Muscle of leg (tissue), 11 donors: ENCODE data around the gene TAS1R2. TPM values are rescaled to one million over a fixed set of nuclear protein-coding genes. Genes with fewer than 3 reads are reported as not detected.
"Not testable (repeated sequence)": the region's sequence is repeated elsewhere in the genome, so short reads cannot be mapped to it uniquely, and the experiment has no call there.

Experiments
- DNase-seq: peaks from one replicate; pipeline ENCODE4 v3.0.0; 2013
- H3K27ac ChIP-seq: one replicate; pipeline ENCODE4 v1.5.1; 2013; ENCODE audit warnings: mild to moderate bottlenecking, low read length, control low read depth
- H3K27me3 ChIP-seq: one replicate; pipeline ENCODE4 v1.6.1; 2013; ENCODE audit warnings: low read length; ENCODE audit not compliant: control insufficient read depth, insufficient read depth
- H3K36me3 ChIP-seq: one replicate; pipeline ENCODE4 v1.6.1; 2013; ENCODE audit warnings: low read length; ENCODE audit not compliant: control insufficient read depth, insufficient read depth
- H3K4me1 ChIP-seq: one replicate; pipeline ENCODE4 v1.6.1; 2013; ENCODE audit warnings: low read length; ENCODE audit not compliant: control insufficient read depth, insufficient read depth
- H3K4me3 ChIP-seq: one replicate; pipeline ENCODE4 v1.5.1; 2013; ENCODE audit warnings: low read length, control low read depth
- H3K9me3 ChIP-seq: replicated peaks from 2 replicates; pipeline ENCODE4 v1.6.1; 2013; ENCODE audit warnings: low read depth, low read length; ENCODE audit not compliant: control insufficient read depth
- WGBS: methylation state at CpG from one replicate; pipeline ENCODE4 v1.1.5; 2013; ENCODE audit warnings: missing lambda C conversion rate; ENCODE audit not compliant: insufficient coverage; 5-methylcytosine and 5-hydroxymethylcytosine counted together
- polyA plus RNA-seq, 8 donors: library from polyadenylated mRNA; unstranded; fragments of 120-200 nt; gene quantifications; one replicate each; pipeline versions ENCODE4 v1.2.1 to v1.2.3, GENCODE V29; 2013; ENCODE audit warnings: inconsistent platforms in 1 of 8, low replicate concordance in 1 of 8; ENCODE audit not compliant: insufficient read length in 8 of 8, insufficient read depth in 1 of 8
- total RNA-seq: library from RNA; stranded (reverse); fragments of 120-200 nt; gene quantifications from one replicate; pipeline ENCODE4 v1.2.4, GENCODE V29; 2013

Gene TAS1R2
- total and polyA plus RNA-seq, 9 donors, result not detected

- WGBS, result no CpG with 5 or more reads among the region's 4 CpGs
- H3K27me3 ChIP-seq, result no peaks in the 10 kb centered on the region
- H3K27ac ChIP-seq, result no peak overlapping the region
- no peak overlapping the region for H3K4me3 ChIP-seq
- DNase-seq, result no peak
- no peaks in the 10 kb centered on the region for H3K9me3 ChIP-seq
- H3K4me1 ChIP-seq, result peaks cover 28% of the 10 kb centered on the region
- peaks cover 9% of the 10 kb centered on the region for H3K36me3 ChIP-seq
Measured at GRCh38 chr1:18899363-18900049, 40.0 kb upstream of the TAS1R2 start.

DNA sequence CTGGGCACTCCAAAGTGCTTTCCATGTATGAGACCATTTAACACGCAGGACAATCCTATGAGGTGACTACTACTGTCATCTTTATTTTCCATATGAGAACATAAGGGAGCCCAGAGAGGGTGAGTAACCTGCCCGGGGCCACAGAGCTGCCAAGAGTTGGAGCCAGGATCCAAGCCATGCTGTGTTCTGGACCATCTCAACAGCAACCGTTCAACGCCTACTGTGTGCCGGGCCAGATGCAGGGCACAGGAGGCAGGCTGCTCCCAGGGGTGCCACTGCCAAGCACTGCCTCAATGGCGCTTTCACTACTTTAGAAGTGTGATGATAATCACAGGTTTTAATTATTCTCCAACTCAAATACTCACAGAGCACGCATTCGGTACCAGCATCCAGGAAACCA is 39.1 kb upstream of the TAS1R2 start:
- Histone ChIP-seq H3K27me3 (no peaks in the 10 kb centered on the region), H3K9me3 (no peaks in the 10 kb centered on the region), H3K4me1 (peaks cover 28% of the 10 kb centered on the region), H3K4me3 (no peak overlapping the region), H3K27ac (no peak overlapping the region), H3K36me3 (peaks cover 9% of the 10 kb centered on the region)
- DNase-seq, result no peak
- WGBS, result 89% methylated on average over 5 of the region's 8 CpGs

GRCh38 chr1:18895317-18895716 is 35.9 kb upstream of the TAS1R2 start:
- H3K27ac ChIP-seq, result no peak overlapping the region
- DNase-seq, result no peak
- H3K36me3 ChIP-seq, result peaks cover 9% of the 10 kb centered on the region
- H3K4me1 ChIP-seq, result peaks cover 12% of the 10 kb centered on the region
- 72% methylated on average over 5 of the region's 6 CpGs for WGBS
- no peaks in the 10 kb centered on the region for H3K27me3 ChIP-seq
- no peak overlapping the region for H3K4me3 ChIP-seq
- no peaks in the 10 kb centered on the region for H3K9me3 ChIP-seq

DNA sequence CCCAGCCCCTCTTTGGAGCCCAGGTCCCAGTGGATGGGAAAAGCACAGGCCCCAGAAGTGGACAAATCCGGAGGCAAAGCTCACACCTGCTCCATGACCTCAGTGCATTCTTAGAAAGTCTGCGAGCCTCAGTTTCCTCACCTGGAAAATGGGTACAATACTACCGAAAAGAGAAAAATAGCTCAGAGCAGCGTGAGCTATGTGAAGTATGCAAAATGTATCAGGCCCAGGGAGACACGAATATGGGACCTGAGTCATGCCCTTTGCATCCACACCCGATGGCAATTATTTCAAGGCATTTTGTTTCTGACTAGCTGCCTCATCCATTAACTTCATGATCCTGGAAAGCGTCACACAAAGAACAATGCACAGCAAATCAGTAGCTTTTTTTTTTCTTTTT is 33.7 kb upstream of the TAS1R2 start:
- 87% methylated on average over 7 of the region's 7 CpGs for WGBS
- Histone ChIP-seq H3K27ac (no peak overlapping the region), H3K4me3 (no peak overlapping the region), H3K9me3 (no peaks in the 10 kb centered on the region), H3K4me1 (peaks cover 10% of the 10 kb centered on the region), H3K36me3 (peaks cover 9% of the 10 kb centered on the region), H3K27me3 (no peaks in the 10 kb centered on the region)
- DNase-seq, result no peak

- H3K9me3 ChIP-seq, H3K4me3 ChIP-seq, H3K4me1 ChIP-seq, H3K36me3 ChIP-seq, DNase-seq, H3K27ac ChIP-seq, H3K27me3 ChIP-seq: not testable (repeated sequence)
- WGBS, result 68% methylated on average over 7 of the region's 7 CpGs
Measured at GRCh38 chr1:18891858-18892257, 32.4 kb upstream of the TAS1R2 start.

GRCh38 chr1:18891426-18891780 is 31.9 kb upstream of the TAS1R2 start:
- H3K36me3 ChIP-seq, result peaks cover 4% of the 10 kb centered on the region
- 85% methylated on average over 7 of the region's 7 CpGs for WGBS
- H3K27me3 ChIP-seq, result no peaks in the 10 kb centered on the region
- DNase-seq, result no peak
- no peak overlapping the region for H3K4me3 ChIP-seq
- peaks cover 10% of the 10 kb centered on the region for H3K4me1 ChIP-seq
- H3K9me3 ChIP-seq, result no peaks in the 10 kb centered on the region
- no peak overlapping the region for H3K27ac ChIP-seq

DNA sequence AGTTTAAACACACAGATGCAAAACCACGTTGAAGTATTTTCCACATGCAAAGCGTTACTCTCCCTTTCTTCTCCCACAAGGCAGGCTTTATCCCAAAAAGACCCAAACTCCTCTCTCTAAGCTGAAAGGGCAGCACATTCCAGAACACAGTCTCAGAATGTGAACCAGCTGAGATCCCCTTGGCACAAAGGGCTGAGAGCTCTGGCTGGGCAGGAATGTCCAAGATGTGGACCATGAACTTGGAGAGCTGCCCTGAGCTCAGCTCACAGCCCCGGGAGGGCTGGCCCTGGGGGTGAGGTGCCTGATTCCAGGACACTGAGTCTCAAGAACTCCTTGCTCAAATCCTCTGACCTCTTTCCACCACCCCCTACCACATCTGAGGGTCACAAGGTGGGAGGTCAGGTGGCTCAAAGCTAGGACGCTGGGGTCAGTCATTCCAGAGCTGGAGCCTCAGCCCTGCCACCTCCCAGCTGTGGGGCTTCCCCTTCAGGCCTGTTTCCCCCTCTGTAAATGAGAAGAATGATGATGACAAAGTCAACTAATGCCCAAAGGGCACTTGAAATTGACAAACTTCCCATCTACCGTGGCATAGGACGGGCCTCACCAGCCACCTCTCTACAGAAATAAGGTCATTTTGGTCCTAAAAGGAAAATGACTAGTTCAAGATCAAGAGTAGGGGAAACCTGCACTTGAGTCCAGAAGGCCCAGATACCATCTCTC is 31.4 kb upstream of the TAS1R2 start:
- H3K27me3 ChIP-seq, result no peaks in the 10 kb centered on the region
- H3K36me3 ChIP-seq, result no peaks in the 10 kb centered on the region
- no peak overlapping the region for H3K27ac ChIP-seq
- H3K4me3 ChIP-seq, result no peak overlapping the region
- H3K4me1 ChIP-seq, result peaks cover 13% of the 10 kb centered on the region
- WGBS, result 34% methylated on average over 3 of the region's 6 CpGs
- H3K9me3 ChIP-seq, result no peaks in the 10 kb centered on the region
- DNase-seq, result no peak

- H3K4me1 ChIP-seq, result peaks cover 11% of the 10 kb centered on the region
Measured at GRCh38 chr1:18886003-18886335, 26.5 kb upstream of the TAS1R2 start.

DNA sequence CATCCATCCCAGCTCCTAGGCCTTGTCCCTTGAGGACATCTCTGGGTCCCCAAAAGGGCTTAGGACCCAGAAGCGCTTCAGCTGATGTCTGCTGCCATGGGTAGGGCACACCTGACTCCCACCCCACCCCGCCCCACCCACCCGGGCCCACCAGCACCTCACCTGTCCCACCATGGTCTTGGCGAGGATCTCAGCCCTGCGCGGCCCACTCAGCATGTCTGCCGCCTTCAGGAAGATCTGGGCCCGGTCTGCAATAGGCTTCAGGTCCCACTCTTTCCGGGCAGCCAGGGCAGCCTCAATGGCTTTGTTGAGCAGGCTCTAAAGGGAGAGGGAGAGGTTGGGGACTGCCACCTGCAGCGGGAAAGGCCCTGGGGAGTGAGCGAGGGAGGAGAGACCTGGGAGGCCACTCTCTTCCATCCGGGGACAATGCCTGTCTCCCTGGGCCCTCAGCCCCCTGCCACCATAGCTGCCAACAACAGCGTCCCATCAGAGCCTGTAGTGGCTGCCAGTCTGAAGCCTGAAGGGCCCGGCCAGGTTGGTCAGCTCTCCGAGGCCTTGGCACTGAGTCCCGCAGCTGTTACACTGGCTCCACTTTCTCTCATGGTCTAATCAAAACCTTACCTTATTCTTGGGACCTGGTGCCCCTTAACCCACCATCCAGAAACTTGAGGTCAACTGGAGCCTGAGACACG is 26.0 kb upstream of the TAS1R2 start:
- DNase-seq, result no peak
- Histone ChIP-seq H3K4me1 (peaks cover 8% of the 10 kb centered on the region), H3K36me3 (peaks cover 20% of the 10 kb centered on the region), H3K27ac (no peak overlapping the region), H3K9me3 (no peaks in the 10 kb centered on the region), H3K4me3 (no peak overlapping the region), H3K27me3 (no peaks in the 10 kb centered on the region)
- WGBS, result 79% methylated on average over 11 of the region's 17 CpGs

More at GRCh38 chr1:18886003-18886335, 26.5 kb upstream of the TAS1R2 start:
- Histone ChIP-seq H3K9me3 (no peaks in the 10 kb centered on the region), H3K36me3 (peaks cover 20% of the 10 kb centered on the region), H3K4me3 (no peak overlapping the region), H3K27me3 (no peaks in the 10 kb centered on the region), H3K27ac (no peak overlapping the region)
- no peak for DNase-seq
- 100% methylated on average over 1 of the region's 1 CpG for WGBS

DNA sequence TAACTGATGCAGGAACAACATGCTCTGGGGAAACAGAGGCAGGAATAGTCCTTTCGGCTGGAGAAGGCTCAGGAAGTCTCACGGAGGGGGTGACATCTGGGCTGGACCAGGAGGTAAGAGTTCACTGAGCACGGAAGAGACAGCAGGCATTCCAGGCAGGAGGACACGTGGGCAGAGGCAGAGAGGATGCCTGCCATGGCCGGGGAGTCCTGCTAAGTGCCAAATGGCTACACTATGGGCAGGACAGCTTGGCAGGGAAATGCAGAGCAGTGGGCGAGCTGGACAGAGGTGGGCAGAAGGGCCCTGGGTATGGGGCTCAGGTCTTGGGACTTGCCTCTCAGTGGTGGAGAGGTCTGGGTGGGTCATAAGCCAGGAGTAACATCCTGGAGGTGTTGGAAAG is 25.3 kb upstream of the TAS1R2 start:
- no peak overlapping the region for H3K4me3 ChIP-seq
- H3K4me1 ChIP-seq, result peaks cover 8% of the 10 kb centered on the region
- 80% methylated on average over 6 of the region's 6 CpGs for WGBS
- H3K9me3 ChIP-seq, result no peaks in the 10 kb centered on the region
- H3K27ac ChIP-seq, result no peak overlapping the region
- H3K27me3 ChIP-seq, result no peaks in the 10 kb centered on the region
- DNase-seq, result no peak
- peaks cover 20% of the 10 kb centered on the region for H3K36me3 ChIP-seq
